CD8-positive, alpha-beta memory T cell (primary cell): ENCODE measurements around the gene SLC22A17. TPM values are rescaled to one million over a fixed set of nuclear protein-coding genes. Genes with fewer than 3 reads are reported as not detected.

Source experiments
- CTCF ChIA-PET: fragments of 350-600 bp; sonication (Branson Sonifier 250); formaldehyde crosslinking; loops from one replicate; lab custom pipeline; 2021; ENCODE audit warnings: antibody characterized with exemption; lab: Charles Lee
- POLR2A ChIA-PET: fragments of 350-600 bp; sonication (Branson Sonifier 250); formaldehyde crosslinking; loops from one replicate; lab custom pipeline; 2021; ENCODE audit warnings: antibody characterized with exemption; lab: Charles Lee
- DNase-seq, 5 donors: peaks; one replicate each; pipeline versions ENCODE4 v3.0.0 to v3.0.0-alpha.2; 2020 to 2022; ENCODE audit warnings: mixed read lengths in 1 of 5
- H3K27ac ChIP-seq: one replicate; pipeline ENCODE4 v1.7.0; 2013; ENCODE audit warnings: low read depth, mild to moderate bottlenecking, low read length, moderate library complexity
- H3K27me3 ChIP-seq: 2 replicates; pipeline ENCODE4 v1.7.0; 2013; ENCODE audit warnings: low read length, mild to moderate bottlenecking; ENCODE audit not compliant: insufficient read depth, poor library complexity, severe bottlenecking
- H3K36me3 ChIP-seq: 2 replicates; pipeline ENCODE4 v1.7.0; 2013; ENCODE audit warnings: mild to moderate bottlenecking, low read length, moderate library complexity; ENCODE audit not compliant: insufficient read depth
- H3K4me1 ChIP-seq: 2 replicates; pipeline ENCODE4 v1.7.0; 2013; ENCODE audit warnings: mild to moderate bottlenecking, low read length, moderate library complexity; ENCODE audit not compliant: insufficient read depth
- H3K4me3 ChIP-seq: 2 replicates; pipeline ENCODE4 v1.7.0; 2013; ENCODE audit warnings: mild to moderate bottlenecking, low read length
- H3K9me3 ChIP-seq: 2 replicates; pipeline ENCODE4 v1.7.0; 2013; ENCODE audit warnings: mild to moderate bottlenecking, low read length
- H3K27ac Mint-ChIP-seq, 8 donors: one replicate each; pipeline ENCODE4 v1.8.0; 2020 to 2021; ENCODE audit warnings: mixed read lengths in 8 of 8, mild to moderate bottlenecking in 6 of 8, inconsistent platforms in 3 of 8, moderate library complexity in 3 of 8
- H3K27me3 Mint-ChIP-seq, 2 donors: one replicate each; pipeline ENCODE4 v1.8.0; 2020 to 2021; ENCODE audit warnings: mixed read lengths in 2 of 2, mild to moderate bottlenecking in 1 of 2, moderate library complexity in 1 of 2
- H3K36me3 Mint-ChIP-seq, 3 donors: one replicate each; pipeline ENCODE4 v1.8.0; 2020 to 2021; ENCODE audit warnings: mixed read lengths in 3 of 3, inconsistent platforms in 1 of 3, mild to moderate bottlenecking in 1 of 3
- H3K4me1 Mint-ChIP-seq, 3 donors: one replicate each; pipeline ENCODE4 v1.8.0; 2020 to 2021; ENCODE audit warnings: mixed read lengths in 3 of 3, inconsistent platforms in 1 of 3, mild to moderate bottlenecking in 1 of 3
- H3K4me3 Mint-ChIP-seq, 7 donors: one replicate each; pipeline ENCODE4 v1.8.0; 2020 to 2021; ENCODE audit warnings: mixed read lengths in 7 of 7, mild to moderate bottlenecking in 6 of 7, moderate library complexity in 4 of 7, inconsistent platforms in 2 of 7
- H3K9me3 Mint-ChIP-seq, 5 donors: one replicate each; pipeline ENCODE4 v1.8.0; 2020 to 2022; ENCODE audit warnings: mixed read lengths in 5 of 5, mild to moderate bottlenecking in 3 of 5, moderate library complexity in 2 of 5, inconsistent platforms in 1 of 5
- polyA plus RNA-seq: library from polyadenylated mRNA; unstranded; fragments of 300-500 nt; fragmentation: Illumina TruSeq; gene quantifications from one replicate; pipeline ENCODE4 v1.2.3, GENCODE V29; 2021
- total RNA-seq, 2 experiments: library from RNA; stranded (reverse); gene quantifications; one replicate each; pipeline ENCODE4 v1.2.3, GENCODE V29; 2021

Gene SLC22A17
- total and polyA plus RNA-seq, 3 experiments from 2014 or later = 1.6 to 2.8 (median 2.6) TPM

GRCh38 chr14:23302290-23303225, 50.1 kb downstream of the SLC22A17 start, which contains the start of gene PPP1R3E:
TSS of gene PPP1R3E (minus strand) at chr14:23302859. CDS start at chr14:23302576, 283 bp downstream.
- peaks cover 17 to 30% (median 28%) of the 10 kb centered on the region in 3 donors for H3K4me1 Mint-ChIP-seq

GRCh38 chr14:23301969-23302289, 50.8 kb downstream of the SLC22A17 start:
- H3K36me3 ChIP-seq = peaks cover 5% of the 10 kb centered on the region
- POLR2A ChIA-PET = interaction anchor here (1.2 to 5.4 kb wide), 8 partner anchors 11 to 207 kb away, joined by 3 to 146 read pairs (median 8); partner anchors contain the start of genes ACIN1, C14orf119, HOMEZ and PABPN1

More at GRCh38 chr14:23302290-23303225, 50.1 kb downstream of the SLC22A17 start, which contains the start of gene PPP1R3E:
- H3K27me3 Mint-ChIP-seq = peaks cover 16 to 20% of the 10 kb centered on the region in 2 donors
- peak within 1 kb of the TSS; percentile 95 to 99 (median 97) for H3K4me3 Mint-ChIP-seq
- H3K9me3 Mint-ChIP-seq = no peaks in the 10 kb centered on the region
- H3K27me3 ChIP-seq = peaks cover 10% of the 10 kb centered on the region
- CTCF ChIA-PET = interaction anchor here (0.9 to 4.3 kb wide), 12 partner anchors 9 to 844 kb away, joined by 3 to 52 read pairs (median 4); partner anchors contain the start of genes ACIN1, C14orf119, HOMEZ and PABPN1
- POLR2A ChIA-PET = interaction anchor here (0.5 to 5.4 kb wide), 10 partner anchors 10 to 249 kb away, joined by 3 to 146 read pairs (median 6); partner anchors contain the start of genes ACIN1, C14orf119, HOMEZ and PABPN1
- H3K9me3 ChIP-seq = no peaks in the 10 kb centered on the region
- H3K36me3 Mint-ChIP-seq = peaks cover 0 to 14% (median 0%) of the 10 kb centered on the region in 3 donors
- DNase-seq = peak; percentile 78 to 91 (median 82)
- H3K27ac Mint-ChIP-seq = peak within 1 kb of the TSS; percentile 92 to 100 (median 99)
- H3K4me1 ChIP-seq = peaks cover 21% of the 10 kb centered on the region
- H3K4me3 ChIP-seq = peak within 1 kb of the TSS; percentile 96
- H3K27ac ChIP-seq = peak within 1 kb of the TSS; percentile 96
- H3K36me3 ChIP-seq = peaks cover 5% of the 10 kb centered on the region

GRCh38 chr14:23301288-23301968, 51.3 kb downstream of the SLC22A17 start:
- H3K4me1 ChIP-seq = peaks cover 21% of the 10 kb centered on the region
- Mint-ChIP-seq H3K27ac (peak overlapping the region; percentile 91 to 99 (median 96)), H3K4me1 (peaks cover 17 to 30% (median 28%) of the 10 kb centered on the region in 3 donors), H3K27me3 (peaks cover 10 to 12% of the 10 kb centered on the region in 2 donors), H3K9me3 (no peaks in the 10 kb centered on the region), H3K4me3 (peak overlapping the region; percentile 86 to 98 (median 95)), H3K36me3 (peaks cover 0 to 24% (median 0%) of the 10 kb centered on the region in 3 donors)
- H3K4me3 ChIP-seq = peak overlapping the region; percentile 96
- H3K9me3 ChIP-seq = no peaks in the 10 kb centered on the region
- POLR2A ChIA-PET = interaction anchor here (1.0 to 5.4 kb wide), 7 partner anchors 14 to 206 kb away, joined by 3 to 146 read pairs (median 10); partner anchors contain the start of genes ACIN1, C14orf119, HOMEZ and PABPN1
- peaks cover 3% of the 10 kb centered on the region for H3K27me3 ChIP-seq
- CTCF ChIA-PET = interaction anchor here (0.7 to 4.3 kb wide), 16 partner anchors 9 to 845 kb away, joined by 3 to 52 read pairs (median 4); partner anchors contain the start of genes ACIN1, C14orf119, HOMEZ and PABPN1
- H3K36me3 ChIP-seq = peaks cover 5% of the 10 kb centered on the region
- peak overlapping the region; percentile 96 for H3K27ac ChIP-seq
- DNase-seq = peak; percentile 93 to 99 (median 97)

More at GRCh38 chr14:23301969-23302289, 50.8 kb downstream of the SLC22A17 start:
- Histone ChIP-seq H3K4me1 (peaks cover 21% of the 10 kb centered on the region), H3K27ac (peak overlapping the region; percentile 96), H3K9me3 (no peaks in the 10 kb centered on the region), H3K27me3 (peaks cover 8% of the 10 kb centered on the region), H3K4me3 (peak overlapping the region; percentile 96)
- CTCF ChIA-PET = interaction anchor here (1.0 to 4.3 kb wide), 12 partner anchors 10 to 845 kb away, joined by 3 to 52 read pairs (median 4); partner anchors contain the start of genes ACIN1, C14orf119, HOMEZ and PABPN1
- peaks cover 0 to 19% (median 0%) of the 10 kb centered on the region in 3 donors for H3K36me3 Mint-ChIP-seq
- DNase-seq = peak in 1 of 5 donors; percentile 56
- H3K27ac Mint-ChIP-seq = peak overlapping the region; percentile 91 to 99 (median 92)
- no peaks in the 10 kb centered on the region for H3K9me3 Mint-ChIP-seq
- H3K4me3 Mint-ChIP-seq = peak overlapping the region; percentile 86 to 98 (median 95)
- peaks cover 10 to 14% of the 10 kb centered on the region in 2 donors for H3K27me3 Mint-ChIP-seq
- peaks cover 17 to 30% (median 28%) of the 10 kb centered on the region in 3 donors for H3K4me1 Mint-ChIP-seq

- POLR2A ChIA-PET = interaction anchor here (0.6 to 5.4 kb wide), 7 partner anchors 13 to 1863 kb away, joined by 3 to 146 read pairs (median 10); partner anchors contain the start of genes ACIN1, C14orf119, HOMEZ and OXA1L
- Mint-ChIP-seq H3K4me1 (peaks cover 17 to 30% (median 28%) of the 10 kb centered on the region in 3 donors), H3K27ac (peak overlapping the region; percentile 91 to 99 (median 96)), H3K36me3 (peaks cover 0 to 24% (median 0%) of the 10 kb centered on the region in 3 donors), H3K4me3 (peak overlapping the region; percentile 83 to 98 (median 91)), H3K27me3 (peaks cover 6% of the 10 kb centered on the region in 2 donors), H3K9me3 (no peaks in the 10 kb centered on the region)
- H3K9me3 ChIP-seq = no peaks in the 10 kb centered on the region
- peak overlapping the region; percentile 96 for H3K27ac ChIP-seq
- DNase-seq = no peak
- H3K36me3 ChIP-seq = peaks cover 5% of the 10 kb centered on the region
- CTCF ChIA-PET = interaction anchor here (0.7 to 4.3 kb wide), 12 partner anchors 8 to 205 kb away, joined by 3 to 52 read pairs (median 5); partner anchors contain the start of genes ACIN1, C14orf119, HOMEZ and PABPN1
- no peaks in the 10 kb centered on the region for H3K27me3 ChIP-seq
- peaks cover 21% of the 10 kb centered on the region for H3K4me1 ChIP-seq
- peak overlapping the region; percentile 79 for H3K4me3 ChIP-seq
These were observed 51.9 kb downstream of the SLC22A17 start for GRCh38 chr14:23300687-23301223.

- peaks cover 0 to 24% (median 0%) of the 10 kb centered on the region in 3 donors for H3K36me3 Mint-ChIP-seq
- POLR2A ChIA-PET = interaction anchor here (0.6 to 5.4 kb wide), 9 partner anchors 14 to 1862 kb away, joined by 3 to 146 read pairs (median 7); partner anchors contain the start of genes ACIN1, C14orf119, HOMEZ and OXA1L
- no peak for DNase-seq
- peaks cover 5% of the 10 kb centered on the region for H3K36me3 ChIP-seq
- peak overlapping the region; percentile 83 to 98 (median 91) for H3K4me3 Mint-ChIP-seq
- no peaks in the 10 kb centered on the region for H3K9me3 Mint-ChIP-seq
- peak overlapping the region; percentile 96 for H3K27ac ChIP-seq
- peaks cover 1 to 5% of the 10 kb centered on the region in 2 donors for H3K27me3 Mint-ChIP-seq
- H3K4me1 Mint-ChIP-seq = peaks cover 20 to 34% (median 33%) of the 10 kb centered on the region in 3 donors
- peak overlapping the region; percentile 91 to 99 (median 96) for H3K27ac Mint-ChIP-seq
- H3K4me1 ChIP-seq = peaks cover 24% of the 10 kb centered on the region
- H3K9me3 ChIP-seq = no peaks in the 10 kb centered on the region
- CTCF ChIA-PET = interaction anchor here (1.2 to 4.3 kb wide), 7 partner anchors 12 to 199 kb away, joined by 3 to 52 read pairs (median 5); partner anchors contain the start of genes HOMEZ and PABPN1
- no peaks in the 10 kb centered on the region for H3K27me3 ChIP-seq
- peak overlapping the region; percentile 79 for H3K4me3 ChIP-seq
These were observed 52.6 kb downstream of the SLC22A17 start for GRCh38 chr14:23299986-23300686.

- Histone ChIP-seq H3K4me1 (peaks cover 31% of the 10 kb centered on the region), H3K36me3 (peaks cover 5% of the 10 kb centered on the region), H3K27me3 (no peaks in the 10 kb centered on the region), H3K4me3 (no peak overlapping the region), H3K27ac (peak overlapping the region; percentile 96), H3K9me3 (no peaks in the 10 kb centered on the region)
- peaks cover 0 to 24% (median 0%) of the 10 kb centered on the region in 3 donors for H3K36me3 Mint-ChIP-seq
- H3K27me3 Mint-ChIP-seq = peaks cover 0 to 3% of the 10 kb centered on the region in 2 donors
- no peaks in the 10 kb centered on the region for H3K9me3 Mint-ChIP-seq
- peak overlapping the region in 7 of 8 donors; percentile 70 to 96 (median 85) for H3K27ac Mint-ChIP-seq
- peak in 1 of 5 donors; percentile 22 for DNase-seq
- CTCF ChIA-PET = interaction anchor here (1.1 to 1.9 kb wide), 3 partner anchors 17 to 22 kb away, joined by 3 to 5 read pairs (median 4); partner anchors contain the start of gene PABPN1
- POLR2A ChIA-PET = interaction anchor here (0.7 kb wide), 3 partner anchors 95 to 971 kb away, joined by 5 to 7 read pairs (median 5); no protein-coding TSS in a partner anchor
- H3K4me3 Mint-ChIP-seq = peak overlapping the region in 6 of 7 donors; percentile 33 to 95 (median 57)
- peaks cover 25 to 39% (median 39%) of the 10 kb centered on the region in 3 donors for H3K4me1 Mint-ChIP-seq
These were observed 53.3 kb downstream of the SLC22A17 start for GRCh38 chr14:23299211-23299957.
